HG03521 (cell line): Measurements from ENCODE around the gene EPO.

ENCODE experiments used
- ATAC-seq: cut with Tn5 transposase; IDR thresholded peaks from one replicate; pipeline ENCODE4 v1.9.1; 2021; ENCODE audit warnings: mild to moderate bottlenecking, moderate library complexity; ENCODE audit not compliant: unreplicated experiment

EPO gene

GRCh38 chr7:100720279-100720670 is at the start of gene EPO:
Gene EPO (plus strand): TSS chr7:100720468. CDS start chr7:100720981, 513 bp downstream.
- ATAC-seq = no peak

GRCh38 chr7:100671353-100672327 is 48.6 kb upstream of the EPO start:
- no peak for ATAC-seq

GRCh38 chr7:100673302-100673941 is 46.8 kb upstream of the EPO start, which contains the start of gene GNB2:
Gene GNB2 (plus strand): TSS chr7:100673740. CDS start chr7:100676266, 2,526 bp downstream.
- peak; percentile 63 for ATAC-seq

- peak; percentile 5 for ATAC-seq
Observed at GRCh38 chr7:100673942-100674410, 46.3 kb upstream of the EPO start.

GRCh38 chr7:100674411-100675104 is 45.7 kb upstream of the EPO start:
- no peak for ATAC-seq

GRCh38 chr7:100675105-100675451 is 45.2 kb upstream of the EPO start:
- no peak for ATAC-seq

- ATAC-seq = peak; percentile 17
Observed at GRCh38 chr7:100675581-100676350, 44.5 kb upstream of the EPO start.

- ATAC-seq = no peak
Observed at GRCh38 chr7:100676501-100677306, 43.6 kb upstream of the EPO start.

- no peak for ATAC-seq
Observed at GRCh38 chr7:100677308-100678267, 42.7 kb upstream of the EPO start.

GRCh38 chr7:100678291-100678984 is 41.8 kb upstream of the EPO start:
- no peak for ATAC-seq

GRCh38 chr7:100679129-100679926 is 40.9 kb upstream of the EPO start:
- ATAC-seq = no peak

GRCh38 chr7:100679927-100680575 is 40.2 kb upstream of the EPO start:
- ATAC-seq = no peak

GRCh38 chr7:100680576-100681271 is 39.5 kb upstream of the EPO start:
- no peak for ATAC-seq

GRCh38 chr7:100681491-100682227 is 38.6 kb upstream of the EPO start:
- no peak for ATAC-seq

- ATAC-seq = no peak
Observed at GRCh38 chr7:100682228-100682741, 38.0 kb upstream of the EPO start.
